GM19463 (cell line): Measurements from ENCODE around the gene SART1.
"Not testable (repeated sequence)": the region's sequence is repeated elsewhere in the genome, so short reads cannot be mapped to it uniquely, and the experiment has no call there.

Experiments used
- ATAC-seq: cut with Tn5 transposase; IDR thresholded peaks from one replicate; pipeline ENCODE4 v1.9.1; 2021; ENCODE audit warnings: mild to moderate bottlenecking, moderate library complexity; ENCODE audit not compliant: unreplicated experiment

SART1 gene

GRCh38 chr11:66014804-66015453, 53.4 kb downstream of the SART1 start:
- no peak for ATAC-seq

- no peak for ATAC-seq
Measured at GRCh38 chr11:66015454-66015881, 53.9 kb downstream of the SART1 start.

DNA sequence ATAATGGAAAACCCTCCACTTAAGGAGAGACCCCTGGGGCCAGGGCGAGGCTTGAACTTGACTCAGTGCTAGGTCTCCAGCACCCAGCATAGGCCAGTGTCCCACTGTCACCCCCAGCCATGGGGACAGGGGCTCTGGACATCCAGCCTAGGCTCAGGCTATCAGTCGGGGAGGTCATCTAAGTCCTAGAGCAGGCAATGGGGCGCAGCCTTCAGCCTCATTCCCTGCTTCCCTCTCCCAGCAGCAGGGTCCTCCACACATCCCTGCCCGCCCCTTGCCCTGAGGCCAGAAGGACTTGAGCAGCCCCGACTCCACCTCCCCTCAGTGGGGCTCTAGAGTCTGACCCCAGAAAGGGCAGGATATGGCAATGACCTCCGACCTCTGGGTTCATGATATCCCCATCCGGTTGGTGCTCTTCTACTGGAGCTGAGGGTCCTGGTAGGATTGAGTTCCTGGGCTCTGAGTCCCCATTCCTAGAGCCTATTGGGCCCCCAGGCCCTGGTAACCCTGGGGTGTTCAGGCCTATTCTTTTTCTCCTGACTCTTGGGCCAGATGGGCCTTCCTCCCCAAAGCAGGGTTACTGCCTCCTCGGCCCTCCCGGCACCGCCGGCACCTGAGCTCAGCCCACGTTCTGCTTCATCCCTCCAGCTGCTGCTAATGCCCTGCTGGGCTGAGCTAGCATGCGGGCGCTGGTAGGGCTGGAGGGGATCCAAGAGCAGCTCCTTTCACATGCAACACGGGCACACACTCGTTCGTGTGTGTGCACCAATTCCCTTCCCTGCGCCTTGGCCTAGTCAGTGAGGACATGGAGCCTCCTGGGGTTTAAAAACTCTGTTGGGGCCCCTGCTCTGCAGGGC, 54.6 kb downstream of the SART1 start:
- no peak for ATAC-seq

DNA sequence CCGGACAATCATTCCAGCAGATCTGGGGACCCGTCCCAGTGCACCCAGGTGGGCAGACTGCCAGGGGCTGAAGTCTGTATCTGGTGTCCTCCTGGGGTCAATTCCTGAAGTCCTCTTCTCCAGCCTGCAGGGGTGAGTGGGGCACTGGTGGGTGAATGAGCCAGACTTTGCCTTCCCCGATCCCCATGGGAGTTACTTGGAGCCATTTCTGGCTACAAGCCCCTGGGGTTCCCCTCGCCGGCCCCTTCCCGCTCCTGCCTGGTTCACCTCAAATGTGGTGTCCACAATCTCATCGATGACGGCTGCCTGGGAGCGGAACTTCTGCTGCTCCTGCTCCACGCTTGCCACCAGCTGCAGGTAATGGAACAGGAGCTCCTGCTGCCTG, 55.3 kb downstream of the SART1 start:
- ATAC-seq, result no peak

DNA sequence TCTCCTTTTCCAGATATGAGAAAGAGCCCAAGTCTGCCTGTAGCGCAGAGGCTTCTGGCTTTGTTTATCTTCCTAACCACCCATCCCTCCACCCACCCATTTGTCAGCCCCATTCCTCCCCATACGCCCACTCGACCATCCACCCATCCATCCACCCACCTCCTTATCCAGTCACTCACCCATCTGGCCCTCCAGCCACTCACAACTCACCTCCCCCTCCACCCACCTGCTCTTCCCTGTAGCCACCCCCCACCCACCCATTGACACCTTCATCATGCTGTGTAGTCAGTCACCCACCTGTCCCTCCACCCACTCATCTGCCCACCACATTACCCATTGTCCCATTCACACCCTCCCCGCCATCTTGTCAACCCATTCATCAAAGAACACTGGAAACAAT, 55.8 kb downstream of the SART1 start:
- no peak for ATAC-seq

GRCh38 chr11:66020212-66020611, 58.7 kb downstream of the SART1 start:
- no peak for ATAC-seq

DNA sequence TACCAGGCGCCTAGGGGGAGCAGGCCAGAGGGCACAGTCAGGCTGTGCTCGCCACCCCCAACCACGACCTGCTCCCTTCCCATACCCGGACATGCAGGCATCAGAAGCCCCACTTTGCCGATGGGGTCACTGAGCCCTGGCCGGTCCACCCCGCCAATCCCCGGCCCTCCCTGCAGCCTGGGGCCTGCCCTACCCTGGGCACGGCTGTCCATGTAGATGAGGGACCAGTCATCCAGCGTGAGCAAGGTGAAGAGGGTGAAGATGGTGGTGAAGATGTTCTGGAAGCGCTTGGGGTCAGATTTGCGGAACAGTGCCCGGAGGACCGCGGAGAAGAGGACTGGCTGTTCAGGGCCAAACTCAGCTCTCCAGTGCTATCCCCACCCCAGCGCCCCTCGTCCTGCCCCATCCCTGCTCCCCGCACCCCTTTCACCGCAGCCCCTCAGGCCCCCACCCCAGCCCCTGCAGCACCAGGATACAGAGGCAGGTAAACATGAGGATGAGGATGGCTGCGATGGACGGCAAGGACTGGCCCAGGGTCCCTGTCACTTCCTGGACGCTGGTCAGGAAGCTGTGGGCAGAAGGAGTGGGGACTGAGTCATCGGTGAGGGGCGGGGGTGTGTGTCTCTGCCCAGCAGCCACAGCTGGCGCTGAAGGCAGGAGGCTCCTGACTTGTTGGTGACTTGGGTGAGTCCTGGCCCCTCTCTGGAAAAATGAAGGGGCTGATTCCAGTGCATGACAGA, 59.3 kb downstream of the SART1 start:
- no peak for ATAC-seq

- no peak for ATAC-seq
Measured at GRCh38 chr11:66022401-66023185, 61.1 kb downstream of the SART1 start.

GRCh38 chr11:66023186-66023440, 61.6 kb downstream of the SART1 start:
- ATAC-seq, result not testable (repeated sequence)

DNA sequence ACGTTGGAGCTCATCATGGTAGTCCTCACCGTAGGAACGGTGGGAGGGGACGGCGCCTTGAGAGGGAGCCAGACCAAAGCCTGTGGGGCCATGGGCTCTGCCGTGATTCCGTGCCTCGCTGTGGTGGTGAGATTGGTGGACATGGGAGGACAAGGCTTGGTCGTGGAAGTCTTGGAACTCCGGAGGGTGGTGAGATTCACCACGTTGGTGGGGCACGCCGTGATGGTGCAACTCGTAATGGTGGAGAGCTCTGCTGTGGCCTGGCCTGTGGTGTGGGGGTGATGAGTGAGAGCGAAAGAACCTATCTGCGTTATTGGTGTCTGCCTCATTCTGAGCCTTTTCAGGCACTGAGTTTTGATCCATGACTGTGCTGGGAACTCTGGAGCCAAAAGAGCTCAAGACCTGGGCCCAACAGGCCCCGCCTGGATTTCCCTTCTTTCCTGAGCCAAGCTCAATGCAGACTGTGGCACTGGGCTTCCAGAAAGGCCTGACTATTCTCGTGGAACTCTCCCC, 64.5 kb downstream of the SART1 start, which contains the start of gene CATSPER1:
CATSPER1 (minus strand) TSS at position 463 of the 513 bp plus-strand sequence; CDS start at position 363, 100 bp downstream.
- no peak for ATAC-seq
